ENCODE measurements around the gene FIS1. TPM values are rescaled to one million over a fixed set of nuclear protein-coding genes. Genes with fewer than 3 reads are reported as not detected.

Gene FIS1
- total and polyA plus RNA-seq, 10 of the 15 experiments (the other 5 are each of a cell fraction or from before 2014, with no cell fraction given): 83.4 to 149 (median 108) TPM

GRCh38 chr7:101258243-101258731 lies 13.4 kb upstream of the FIS1 start (continued):
- TF ChIP-seq SIX5 (IDR thresholded peaks at IDR 0.05; ENCODE audit: low read depth, low read length, severe bottlenecking) (no peak), ZBTB11 (CRISPR knock-in tag; IDR thresholded peaks at IDR 0.05) (no peak), IRF3 (IDR thresholded peaks at IDR 0.05) (no peak), HDGF (IDR thresholded peaks at IDR 0.05) (no peak), ELK1 (IDR thresholded peaks at IDR 0.05; ENCODE audit: low read depth, low read length) (no peak), NFYA (IDR thresholded peaks at IDR 0.05; ENCODE audit: borderline replicate concordance, low read depth, low read length) (no peak), MTA3 (IDR thresholded peaks at IDR 0.05; ENCODE audit: borderline replicate concordance, low read length) (no peak), WRNIP1 (IDR thresholded peaks at IDR 0.05; ENCODE audit: borderline replicate concordance, low read depth, low read length) (no peak), ZSCAN29 (IDR thresholded peaks at IDR 0.05) (no peak)
